AG04449 (cell line): ENCODE measurements around the gene IGF2R.

Experiments
- CTCF ChIA-PET: fragments of 350-600 bp; formaldehyde crosslinking; extraction: SDS; loops from one replicate; lab custom pipeline; 2021; ENCODE audit warnings: antibody characterized with exemption; lab: Yijun Ruan, JAX
- POLR2A ChIA-PET: fragments of 400-600, 350-600 bp; formaldehyde crosslinking; extraction: SDS; loops from one replicate; lab custom pipeline; 2020; ENCODE audit warnings: antibody characterized with exemption, inconsistent platforms; lab: Yijun Ruan, JAX
- DNase-seq: peaks from one replicate; pipeline ENCODE4 v3.0.0-alpha.2; 2010; ENCODE audit warnings: low read depth, low spot score
- H3K4me3 ChIP-seq: 2 replicates; pipeline ENCODE4 v1.5.1; 2011; ENCODE audit warnings: low read depth, mild to moderate bottlenecking, control low read depth, low read length
- TF ChIP-seq, protein P1 (sequence below): IDR thresholded peaks from one replicate; pipeline ENCODE4 v1.5.1; 2011; ENCODE audit warnings: mild to moderate bottlenecking, moderate library complexity, low read length, control low read depth, inconsistent platforms; ENCODE audit not compliant: insufficient read depth; ENCODE audit errors: missing control alignments

IGF2R gene

DNA sequence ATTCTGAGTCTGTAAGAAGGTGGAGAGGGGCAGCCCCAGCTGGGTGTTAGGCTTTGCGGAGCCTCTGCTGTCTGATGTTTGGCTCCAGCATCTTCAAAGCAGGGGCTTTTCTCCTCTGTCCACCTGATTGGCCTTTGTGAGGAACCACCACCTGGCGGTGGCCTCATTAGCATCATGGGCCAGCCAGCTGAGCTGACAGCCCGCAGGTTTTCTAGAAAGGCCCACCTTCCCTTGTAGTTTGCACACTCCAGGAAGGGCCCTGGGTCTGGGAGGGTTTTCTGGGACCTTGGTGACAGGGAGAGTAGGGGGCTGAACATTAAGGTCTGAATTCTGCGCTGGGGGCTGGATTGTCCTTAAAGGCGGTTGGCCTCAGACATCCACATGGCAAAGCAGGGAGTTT is 11.6 kb downstream of the IGF2R start:
- DNase-seq = no peak
- CTCF ChIA-PET = interaction anchor here (2.3 kb wide), 1 partner anchor 10 kb away, joined by 7 read pairs; no protein-coding TSS in a partner anchor
- POLR2A ChIA-PET = no interaction called here
- H3K4me3 ChIP-seq = no peak overlapping the region
- TF ChIP-seq, protein P1, sequence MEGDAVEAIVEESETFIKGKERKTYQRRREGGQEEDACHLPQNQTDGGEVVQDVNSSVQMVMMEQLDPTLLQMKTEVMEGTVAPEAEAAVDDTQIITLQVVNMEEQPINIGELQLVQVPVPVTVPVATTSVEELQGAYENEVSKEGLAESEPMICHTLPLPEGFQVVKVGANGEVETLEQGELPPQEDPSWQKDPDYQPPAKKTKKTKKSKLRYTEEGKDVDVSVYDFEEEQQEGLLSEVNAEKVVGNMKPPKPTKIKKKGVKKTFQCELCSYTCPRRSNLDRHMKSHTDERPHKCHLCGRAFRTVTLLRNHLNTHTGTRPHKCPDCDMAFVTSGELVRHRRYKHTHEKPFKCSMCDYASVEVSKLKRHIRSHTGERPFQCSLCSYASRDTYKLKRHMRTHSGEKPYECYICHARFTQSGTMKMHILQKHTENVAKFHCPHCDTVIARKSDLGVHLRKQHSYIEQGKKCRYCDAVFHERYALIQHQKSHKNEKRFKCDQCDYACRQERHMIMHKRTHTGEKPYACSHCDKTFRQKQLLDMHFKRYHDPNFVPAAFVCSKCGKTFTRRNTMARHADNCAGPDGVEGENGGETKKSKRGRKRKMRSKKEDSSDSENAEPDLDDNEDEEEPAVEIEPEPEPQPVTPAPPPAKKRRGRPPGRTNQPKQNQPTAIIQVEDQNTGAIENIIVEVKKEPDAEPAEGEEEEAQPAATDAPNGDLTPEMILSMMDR = no peak

DNA sequence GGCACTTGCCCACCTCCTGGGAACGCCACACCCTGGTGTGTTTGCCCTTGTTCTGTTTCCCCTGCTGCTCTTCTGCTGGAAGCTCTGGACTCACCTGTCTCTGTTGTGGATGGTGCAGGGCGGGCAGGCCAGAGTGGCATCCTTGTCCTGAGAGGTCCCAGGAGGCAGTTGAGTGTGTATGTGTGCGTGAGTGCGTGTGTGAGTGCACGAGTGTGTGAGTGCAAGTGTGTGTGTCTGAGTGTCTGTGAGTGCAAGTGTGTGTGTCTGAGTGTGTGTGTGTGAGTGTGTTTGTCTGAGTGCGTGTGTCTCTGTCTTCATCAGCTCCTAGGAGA is 12.2 kb downstream of the IGF2R start:
- H3K4me3 ChIP-seq = no peak overlapping the region
- POLR2A ChIA-PET = no interaction called here
- CTCF ChIA-PET = interaction anchor here (2.3 kb wide), 1 partner anchor 10 kb away, joined by 7 read pairs; no protein-coding TSS in a partner anchor
- DNase-seq = no peak
- TF ChIP-seq, protein P1 = no peak

DNA sequence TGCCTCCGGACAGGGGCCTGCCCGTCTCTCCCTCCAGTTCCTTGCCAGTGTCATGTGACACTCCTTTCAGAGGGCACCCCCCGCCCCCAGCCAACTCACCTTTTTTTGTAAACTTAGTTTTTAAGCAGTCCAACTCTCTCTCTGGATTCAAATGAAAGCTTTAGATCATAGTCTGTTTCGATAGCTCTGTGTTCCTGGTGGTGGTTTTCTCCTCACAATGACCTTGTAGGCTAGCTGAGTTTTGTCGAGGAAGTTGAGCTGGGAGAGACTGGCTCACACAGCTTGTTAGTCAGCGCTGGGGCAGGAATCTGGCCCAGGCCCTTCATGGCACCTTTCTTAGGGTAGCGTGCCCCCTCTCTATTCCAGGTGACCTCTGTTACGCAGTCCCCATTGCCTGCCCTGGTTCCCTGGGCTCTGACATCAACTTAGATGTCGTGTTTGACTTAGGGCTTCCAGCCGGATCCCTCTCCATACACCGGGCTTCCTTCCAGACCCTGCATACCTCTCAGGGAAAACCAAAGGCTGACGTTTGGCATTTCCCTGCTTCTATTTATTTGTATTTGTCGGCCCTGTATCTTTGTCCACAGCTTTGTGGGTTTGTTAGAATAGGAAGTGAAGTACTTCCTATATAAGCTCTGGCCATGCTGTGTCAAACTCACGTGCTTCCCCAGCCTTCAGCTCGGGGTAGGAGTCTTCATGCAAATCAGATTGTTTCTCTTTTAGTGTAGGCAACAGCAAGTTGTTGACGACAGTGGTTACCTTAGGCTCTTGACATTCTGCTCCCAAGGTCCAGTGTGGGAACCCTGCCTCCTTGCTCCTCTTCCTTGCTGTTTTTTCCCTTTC is 12.7 kb downstream of the IGF2R start:
- H3K4me3 ChIP-seq = no peak overlapping the region
- TF ChIP-seq, protein P1 = no peak
- ChIA-PET CTCF (interaction anchor here (0.9 to 2.3 kb wide), 2 partner anchors 9 to 15 kb away, joined by 3 to 7 read pairs; no protein-coding TSS in a partner anchor), POLR2A (interaction anchor here (1.0 kb wide), 1 partner anchor 20 kb away, joined by 5 read pairs; no protein-coding TSS in a partner anchor)
- no peak for DNase-seq

DNA sequence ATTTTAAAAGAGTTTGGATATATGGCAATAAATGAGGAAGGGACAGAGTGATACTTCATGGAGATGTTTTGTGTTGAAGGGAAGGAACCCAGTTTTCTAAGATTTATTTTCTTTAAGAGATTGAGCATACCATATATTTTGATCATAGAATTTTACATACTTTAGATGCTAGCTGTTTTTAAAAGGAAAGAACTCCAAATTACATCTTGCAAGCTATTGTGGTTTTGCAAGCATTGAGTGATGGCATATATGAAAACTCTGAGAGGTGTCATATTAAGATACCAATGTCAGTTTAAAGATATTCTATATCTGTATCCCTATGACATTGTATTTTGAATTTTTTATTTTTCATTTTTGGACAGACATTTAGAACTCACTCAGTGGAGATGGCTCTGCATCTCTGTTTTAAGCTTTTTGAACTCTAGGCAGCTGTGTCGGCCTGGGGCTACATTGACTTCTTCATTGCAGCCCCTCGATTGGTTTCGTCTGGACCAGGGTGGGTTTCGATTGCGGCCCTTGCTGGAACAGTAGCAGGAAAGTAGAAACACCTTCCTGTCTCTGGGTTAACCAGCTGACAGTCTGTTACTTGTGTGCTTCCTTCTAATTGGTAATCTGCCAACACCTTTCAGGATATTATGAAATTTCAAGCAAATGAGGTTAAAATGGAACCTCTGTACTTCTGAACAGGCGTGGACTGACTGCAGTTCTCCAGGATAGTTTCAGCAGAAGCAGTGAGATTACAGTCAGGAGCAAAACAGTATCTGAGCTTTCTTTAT is 14.0 kb downstream of the IGF2R start:
- POLR2A ChIA-PET = interaction anchor here (0.8 to 1.4 kb wide), 2 partner anchors 9 to 47 kb away, joined by 3 to 4 read pairs; no protein-coding TSS in a partner anchor
- no peak overlapping the region for H3K4me3 ChIP-seq
- TF ChIP-seq, protein P1 = no peak
- DNase-seq = no peak
- CTCF ChIA-PET = interaction anchor here (0.9 to 2.3 kb wide), 7 partner anchors 8 to 155 kb away, joined by 3 to 7 read pairs (median 3); no protein-coding TSS in a partner anchor

DNA sequence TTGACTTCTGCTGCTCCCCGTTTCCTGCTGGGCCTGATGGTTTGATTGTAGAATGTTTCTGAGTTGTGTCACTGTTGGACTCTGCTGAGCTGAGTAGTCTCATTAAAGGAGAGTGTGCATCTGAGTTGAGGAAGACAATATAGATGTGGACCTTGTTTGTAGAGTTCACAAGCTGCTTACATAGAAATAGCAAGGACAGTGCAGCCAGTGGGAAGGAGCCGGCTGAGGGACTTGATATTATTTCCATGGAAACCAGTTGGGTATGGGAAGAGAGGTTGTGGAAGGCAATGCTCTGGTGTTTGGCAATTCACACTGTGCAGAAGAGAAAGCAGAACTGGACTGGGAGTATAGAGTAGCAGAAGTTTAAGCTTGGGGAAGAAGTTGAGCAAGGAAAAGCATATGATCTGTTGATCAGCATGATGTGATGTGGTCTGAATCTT is 14.8 kb downstream of the IGF2R start:
- no peak for DNase-seq

More for the DNA sequence above, 14.8 kb downstream of the IGF2R start:
- ChIA-PET CTCF (interaction anchor here (0.9 to 1.5 kb wide), 7 partner anchors 9 to 292 kb away, joined by 3 to 6 read pairs (median 3); no protein-coding TSS in a partner anchor), POLR2A (interaction anchor here (1.4 kb wide), 1 partner anchor 10 kb away, joined by 4 read pairs; no protein-coding TSS in a partner anchor)
- H3K4me3 ChIP-seq = no peak overlapping the region
- TF ChIP-seq, protein P1 = no peak
